Muscle of leg (tissue), 11 donors: ENCODE data around the gene LRRC58. TPM values are rescaled to one million over a fixed set of nuclear protein-coding genes. Genes with fewer than 3 reads are reported as not detected.

Experiments
- DNase-seq: peaks from one replicate; pipeline ENCODE4 v3.0.0; 2013
- H3K27ac ChIP-seq: one replicate; pipeline ENCODE4 v1.5.1; 2013; ENCODE audit warnings: mild to moderate bottlenecking, low read length, control low read depth
- H3K27me3 ChIP-seq: one replicate; pipeline ENCODE4 v1.6.1; 2013; ENCODE audit warnings: low read length; ENCODE audit not compliant: control insufficient read depth, insufficient read depth
- H3K36me3 ChIP-seq: one replicate; pipeline ENCODE4 v1.6.1; 2013; ENCODE audit warnings: low read length; ENCODE audit not compliant: control insufficient read depth, insufficient read depth
- H3K4me1 ChIP-seq: one replicate; pipeline ENCODE4 v1.6.1; 2013; ENCODE audit warnings: low read length; ENCODE audit not compliant: control insufficient read depth, insufficient read depth
- H3K4me3 ChIP-seq: one replicate; pipeline ENCODE4 v1.5.1; 2013; ENCODE audit warnings: low read length, control low read depth
- H3K9me3 ChIP-seq: replicated peaks from 2 replicates; pipeline ENCODE4 v1.6.1; 2013; ENCODE audit warnings: low read depth, low read length; ENCODE audit not compliant: control insufficient read depth
- WGBS: methylation state at CpG from one replicate; pipeline ENCODE4 v1.1.5; 2013; ENCODE audit warnings: missing lambda C conversion rate; ENCODE audit not compliant: insufficient coverage; 5-methylcytosine and 5-hydroxymethylcytosine counted together
- polyA plus RNA-seq, 8 donors: library from polyadenylated mRNA; unstranded; fragments of 120-200 nt; gene quantifications; one replicate each; pipeline versions ENCODE4 v1.2.1 to v1.2.3, GENCODE V29; 2013; ENCODE audit warnings: inconsistent platforms in 1 of 8, low replicate concordance in 1 of 8; ENCODE audit not compliant: insufficient read length in 8 of 8, insufficient read depth in 1 of 8
- total RNA-seq: library from RNA; stranded (reverse); fragments of 120-200 nt; gene quantifications from one replicate; pipeline ENCODE4 v1.2.4, GENCODE V29; 2013

The LRRC58 gene
- total and polyA plus RNA-seq, 9 donors: 9.0 to 18.7 (median 13.8) TPM

DNA sequence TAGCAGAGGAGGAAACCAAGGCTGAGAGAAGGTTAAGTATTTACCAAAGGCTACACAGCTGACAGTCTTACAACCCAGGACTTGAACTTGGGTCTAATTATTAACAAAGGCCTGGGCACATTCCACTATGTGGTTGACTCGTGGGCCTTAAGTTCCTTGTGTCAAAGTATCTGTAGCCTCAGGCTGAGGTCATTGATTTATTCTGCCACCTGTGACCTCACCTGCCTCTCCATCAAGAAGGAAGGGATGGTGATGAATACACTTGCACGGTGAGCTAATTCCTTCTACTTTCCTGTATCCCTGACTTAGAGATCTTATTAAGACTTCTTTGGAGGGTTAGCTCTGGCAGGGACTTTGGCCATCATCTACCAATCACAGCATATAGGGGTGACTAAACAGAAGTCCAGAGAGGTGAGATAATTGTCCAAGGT is 19.9 kb upstream of the LRRC58 start:
- H3K4me3 ChIP-seq: no peak overlapping the region
- no peaks in the 10 kb centered on the region for H3K4me1 ChIP-seq
- H3K27me3 ChIP-seq: no peaks in the 10 kb centered on the region
- no peak overlapping the region for H3K27ac ChIP-seq
- no peak for DNase-seq
- H3K36me3 ChIP-seq: no peaks in the 10 kb centered on the region
- no peaks in the 10 kb centered on the region for H3K9me3 ChIP-seq
- WGBS: no CpG with 5 or more reads among the region's 2 CpGs

DNA sequence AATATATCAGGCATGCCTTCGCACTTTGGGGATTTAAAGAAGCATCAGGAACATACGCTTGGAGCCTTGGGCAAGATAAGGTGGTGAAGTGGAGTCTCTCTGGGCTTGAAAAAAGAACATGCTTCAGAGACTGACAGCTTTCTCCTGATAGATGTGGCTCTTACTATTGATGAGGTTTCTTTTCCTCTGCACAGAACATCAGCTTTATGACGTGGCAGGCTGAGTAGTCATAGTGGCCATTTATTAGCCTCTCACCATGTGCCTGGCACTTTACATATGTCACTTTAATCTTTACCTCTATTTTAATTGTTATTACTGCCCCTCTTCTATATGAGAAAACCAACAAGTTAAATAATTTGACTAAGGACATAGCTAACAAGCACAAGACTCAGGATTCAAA is 19.0 kb upstream of the LRRC58 start:
- Histone ChIP-seq H3K4me3 (no peak overlapping the region), H3K4me1 (no peaks in the 10 kb centered on the region), H3K9me3 (no peaks in the 10 kb centered on the region), H3K36me3 (no peaks in the 10 kb centered on the region), H3K27ac (no peak overlapping the region), H3K27me3 (no peaks in the 10 kb centered on the region)
- no peak for DNase-seq
- WGBS: 100% methylated on average over 1 of the region's 3 CpGs

DNA sequence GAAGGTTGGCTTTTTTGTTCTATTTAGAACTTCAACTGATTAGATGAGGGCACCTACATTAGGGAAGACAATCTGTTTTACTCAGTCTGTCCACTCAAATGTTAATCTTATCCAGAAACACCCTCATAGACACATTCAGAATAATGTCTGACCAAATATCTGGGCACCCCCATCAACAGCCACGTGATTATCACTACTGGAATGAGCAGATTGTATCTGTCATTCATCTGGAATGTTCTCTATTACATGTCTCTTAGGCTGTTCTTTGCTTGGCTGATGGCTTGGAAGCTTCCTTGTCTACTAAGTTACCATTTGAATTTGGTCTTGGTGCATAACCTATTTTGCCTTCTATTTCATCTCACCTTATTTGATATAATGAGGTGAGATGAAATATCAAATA is 15.7 kb upstream of the LRRC58 start:
- no peaks in the 10 kb centered on the region for H3K9me3 ChIP-seq
- no peaks in the 10 kb centered on the region for H3K36me3 ChIP-seq
- H3K27ac ChIP-seq: no peak overlapping the region
- no peak overlapping the region for H3K4me3 ChIP-seq
- no peak for DNase-seq
- no peaks in the 10 kb centered on the region for H3K4me1 ChIP-seq
- WGBS: no CpG with 5 or more reads among the region's 1 CpG
- H3K27me3 ChIP-seq: no peaks in the 10 kb centered on the region

DNA sequence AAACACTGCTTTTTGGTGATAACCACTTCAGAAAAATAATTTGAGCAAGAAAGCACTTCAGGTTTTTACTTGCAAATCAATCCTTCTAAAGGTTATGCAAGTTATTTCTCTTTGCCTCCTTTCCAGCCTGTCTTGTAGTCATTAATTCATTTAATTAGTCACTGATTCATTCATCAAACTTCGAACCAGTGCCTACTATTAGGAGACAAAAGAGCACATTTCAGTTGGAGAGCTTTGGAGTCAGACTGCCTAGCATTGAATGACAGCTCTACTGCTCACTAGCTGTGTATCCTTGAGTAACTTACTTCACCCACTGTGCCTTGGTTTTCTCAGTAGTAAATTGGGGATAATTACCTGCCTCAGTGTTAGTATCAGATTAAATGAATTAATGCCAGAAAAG is 14.9 kb upstream of the LRRC58 start:
- no peak overlapping the region for H3K4me3 ChIP-seq
- WGBS: no CpG with 5 or more reads among the region's 1 CpG

DNA sequence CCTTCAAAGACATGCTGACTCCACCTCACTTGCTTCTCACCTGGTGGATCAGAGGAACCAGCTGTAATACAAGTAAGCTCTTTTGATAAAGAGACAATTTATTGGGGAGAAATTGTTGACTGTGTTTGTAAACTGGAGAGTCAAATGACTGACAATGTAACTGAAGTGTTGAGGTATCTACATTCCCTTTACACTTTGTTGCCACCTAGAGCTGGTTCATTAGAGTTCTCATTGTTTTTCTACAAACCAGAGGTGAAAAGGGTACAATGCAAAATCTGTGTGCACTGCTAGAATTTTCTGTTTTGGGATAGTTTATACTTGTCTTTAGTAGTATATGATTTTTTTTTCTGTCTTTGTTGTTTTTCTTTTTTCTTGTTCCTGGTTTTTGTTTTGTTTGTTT is 8.7 kb upstream of the LRRC58 start:
- H3K36me3 ChIP-seq: no peaks in the 10 kb centered on the region
- H3K27ac ChIP-seq: no peak overlapping the region

More for the DNA sequence above, 14.9 kb upstream of the LRRC58 start:
- no peak overlapping the region for H3K27ac ChIP-seq
- no peaks in the 10 kb centered on the region for H3K4me1 ChIP-seq
- H3K9me3 ChIP-seq: no peaks in the 10 kb centered on the region
- DNase-seq: no peak
- no peaks in the 10 kb centered on the region for H3K27me3 ChIP-seq
- no peaks in the 10 kb centered on the region for H3K36me3 ChIP-seq

DNA sequence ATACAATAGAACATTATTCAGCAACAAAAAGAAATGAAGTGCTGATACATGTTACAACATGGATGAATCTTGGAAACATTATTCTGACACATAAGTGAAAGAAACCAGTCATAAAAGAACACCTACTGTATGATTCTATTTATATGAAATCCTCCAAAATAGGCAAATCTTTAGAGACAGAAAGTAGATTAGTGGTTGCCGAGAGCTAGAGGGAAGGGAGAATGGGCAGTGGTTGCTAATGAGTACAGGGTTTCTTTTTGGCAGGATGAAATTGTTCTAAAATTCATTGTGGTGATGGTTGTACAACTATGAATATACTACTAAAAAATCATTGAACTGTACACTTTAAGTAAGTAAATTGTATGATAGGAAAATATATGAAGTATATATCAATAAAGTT is 6.3 kb upstream of the LRRC58 start:
- Histone ChIP-seq H3K27me3 (no peaks in the 10 kb centered on the region), H3K4me1 (no peaks in the 10 kb centered on the region), H3K36me3 (no peaks in the 10 kb centered on the region), H3K4me3 (no peak overlapping the region), H3K9me3 (no peaks in the 10 kb centered on the region), H3K27ac (no peak overlapping the region)
- DNase-seq: no peak
- no CpG with 5 or more reads among the region's 1 CpG for WGBS

More for the DNA sequence above, 8.7 kb upstream of the LRRC58 start:
- no peaks in the 10 kb centered on the region for H3K27me3 ChIP-seq
- H3K9me3 ChIP-seq: no peaks in the 10 kb centered on the region
- no peak overlapping the region for H3K4me3 ChIP-seq
- no peak for DNase-seq
- H3K4me1 ChIP-seq: no peaks in the 10 kb centered on the region

DNA sequence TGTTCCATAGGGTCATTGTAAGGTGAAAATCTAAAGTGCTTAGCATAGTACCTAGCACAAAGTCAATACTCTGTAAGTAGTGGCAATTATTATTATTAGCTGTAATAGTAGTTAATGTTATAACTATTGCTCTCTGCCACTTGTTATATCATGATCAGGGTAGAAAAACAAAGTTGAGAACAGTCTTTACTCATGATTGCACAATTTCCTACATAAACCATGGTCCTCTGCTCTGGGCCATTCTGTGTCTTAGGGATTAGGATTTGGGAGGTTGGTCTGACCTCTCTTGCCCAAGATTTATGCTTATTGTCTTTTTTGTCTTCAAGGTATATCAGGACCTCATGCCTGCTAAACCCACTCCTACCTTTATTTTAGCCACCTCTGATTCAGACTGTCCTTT is 4.3 kb upstream of the LRRC58 start:
- no peaks in the 10 kb centered on the region for H3K27me3 ChIP-seq
- no peaks in the 10 kb centered on the region for H3K4me1 ChIP-seq
- no peak overlapping the region for H3K4me3 ChIP-seq
- no peak overlapping the region for H3K27ac ChIP-seq
- no peaks in the 10 kb centered on the region for H3K9me3 ChIP-seq
- H3K36me3 ChIP-seq: no peaks in the 10 kb centered on the region
- no peak for DNase-seq

- H3K27me3 ChIP-seq: no peaks in the 10 kb centered on the region
- no peaks in the 10 kb centered on the region for H3K36me3 ChIP-seq
- DNase-seq: no peak
- H3K4me1 ChIP-seq: peaks cover 5% of the 10 kb centered on the region
- no peaks in the 10 kb centered on the region for H3K9me3 ChIP-seq
- H3K27ac ChIP-seq: no peak overlapping the region
- no peak overlapping the region for H3K4me3 ChIP-seq
- 89% methylated on average over 1 of the region's 4 CpGs for WGBS
Observed at GRCh38 chr3:120352017-120352416, 2.9 kb upstream of the LRRC58 start.

DNA sequence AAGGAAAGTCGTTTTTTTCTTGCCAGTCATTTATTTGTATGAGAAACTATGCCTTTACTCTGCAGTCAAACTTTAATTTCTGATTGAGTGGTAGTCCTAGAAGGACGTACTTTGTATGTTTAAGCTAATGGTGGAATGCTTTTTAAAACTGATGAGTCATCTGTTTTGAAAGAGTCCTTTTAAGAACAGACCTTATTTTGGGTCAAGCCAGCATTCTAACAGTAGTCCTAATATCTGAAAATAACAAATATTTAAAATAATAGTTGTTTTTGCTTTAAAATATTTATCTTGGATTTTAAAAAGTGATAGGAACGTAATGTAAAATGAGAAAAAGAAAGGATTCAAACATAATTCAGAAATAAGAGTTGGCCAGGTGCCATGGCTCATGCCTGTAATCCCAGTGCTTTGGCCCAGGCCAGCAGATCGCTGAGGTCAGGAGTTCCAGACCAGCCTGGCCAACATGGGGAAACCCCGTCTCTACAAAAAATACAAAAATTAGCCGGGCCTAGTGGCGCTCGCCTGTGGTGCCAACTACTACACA is 1.3 kb upstream of the LRRC58 start:
- Histone ChIP-seq H3K36me3 (no peaks in the 10 kb centered on the region), H3K27ac (no peak overlapping the region), H3K4me3 (no peak overlapping the region), H3K4me1 (peaks cover 5% of the 10 kb centered on the region), H3K9me3 (no peaks in the 10 kb centered on the region), H3K27me3 (no peaks in the 10 kb centered on the region)
- WGBS: 40% methylated on average over 1 of the region's 8 CpGs
- peak; percentile 29 for DNase-seq

DNA sequence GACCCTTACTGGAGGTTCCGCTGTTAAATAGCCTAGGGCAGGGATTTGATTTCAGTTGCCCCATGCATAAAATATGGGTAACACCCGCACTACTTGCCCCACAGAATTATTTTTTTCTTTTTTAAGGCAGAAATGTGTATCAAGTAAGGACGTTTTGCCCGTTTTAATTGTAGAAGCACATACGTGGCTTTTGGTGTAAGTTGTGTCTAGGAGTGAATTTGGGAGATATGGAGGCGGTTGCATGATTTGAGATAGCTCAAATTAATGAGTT is 636 bp upstream of the LRRC58 start:
- Histone ChIP-seq H3K9me3 (no peaks in the 10 kb centered on the region), H3K4me1 (peaks cover 5% of the 10 kb centered on the region), H3K4me3 (peak overlapping the region; percentile 74), H3K27ac (peak overlapping the region; percentile 96), H3K36me3 (no peaks in the 10 kb centered on the region), H3K27me3 (no peaks in the 10 kb centered on the region)
- 14% methylated on average over 2 of the region's 6 CpGs for WGBS
- no peak for DNase-seq
